ENCODE measurements around the gene MEG3. TPM values are rescaled to one million over a fixed set of nuclear protein-coding genes. Genes with fewer than 3 reads are reported as not detected.
A peak's percentile ranks its signal among the peaks of the same experiment; 100 is the strongest.

Gene MEG3
- total and polyA plus RNA-seq, 2 experiments from 2014 or later, result not detected

DNA sequence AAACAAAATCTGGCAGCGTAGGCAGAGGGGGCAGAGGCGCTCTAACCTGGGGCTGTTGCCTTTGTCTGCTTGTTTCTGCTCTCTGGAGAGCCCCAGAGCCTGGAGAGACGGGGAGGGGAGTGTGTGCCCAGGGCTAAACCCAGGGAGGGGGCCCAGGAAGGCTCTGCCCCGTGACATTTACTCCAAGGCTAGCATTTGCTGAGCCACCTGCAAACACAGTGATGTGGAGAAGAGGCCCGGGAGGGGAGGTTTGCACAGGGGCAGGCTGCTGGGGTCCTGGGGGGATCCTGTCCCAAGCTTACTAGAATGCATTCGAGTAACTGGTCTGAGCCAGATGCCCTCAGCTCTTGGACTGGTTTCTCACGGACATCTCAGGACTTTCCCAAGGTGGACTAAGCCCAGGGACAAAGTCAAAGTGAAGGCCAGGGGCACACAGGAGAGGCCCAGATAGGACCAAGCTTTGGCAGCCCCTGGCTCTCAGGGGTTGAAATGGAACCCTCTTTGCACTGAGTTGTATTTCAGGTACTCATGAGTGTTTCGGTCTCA, 12.0 kb downstream of the MEG3 start:
- H3K27ac Mint-ChIP-seq, result no peak overlapping the region
- no peak for ATAC-seq
- Histone ChIP-seq H3K79me2 (replicated peaks; ENCODE audit: insufficient read depth) (no peaks in the 10 kb centered on the region), H3K27ac (ENCODE audit: low read depth) (no peak overlapping the region), H4K20me1 (replicated peaks; ENCODE audit: insufficient read depth) (no peaks in the 10 kb centered on the region), H2AFZ (no peak overlapping the region), H3K27me3 (ENCODE audit: insufficient read depth) (no peaks in the 10 kb centered on the region), H3K4me3 (no peak overlapping the region), H3K9me2 (ENCODE audit: insufficient read depth) (no peaks in the 10 kb centered on the region; the same call in 1 of the 2 replicates), H3K4me2 (no peak overlapping the region), H3K36me3 (ENCODE audit: insufficient read depth) (no peaks in the 10 kb centered on the region), H3K4me1 (ENCODE audit: insufficient read depth) (peaks cover 21% of the 10 kb centered on the region), H3F3A (replicated peaks; ENCODE audit: low read depth) (no peaks in the 10 kb centered on the region)
- H3K4me3 Mint-ChIP-seq, result no peak overlapping the region
- TF ChIP-seq ZNF331 (CRISPR knock-in tag; IDR thresholded peaks at IDR 0.05; ENCODE audit: low read depth), result no peak
- TF ChIP-seq CTCF (conservative IDR thresholded peaks at IDR 0.05; ENCODE audit: low read depth in 2 of 2), result no peak
- no peak for TF ChIP-seq REST (IDR thresholded peaks at IDR 0.05; ENCODE audit: unreplicated experiment)
- no peak for TF ChIP-seq ZNF114 (CRISPR knock-in tag; IDR thresholded peaks at IDR 0.05)
- no peaks in the 10 kb centered on the region; the same call in 2 of the 3 replicates for H3K36me3 Mint-ChIP-seq (ENCODE audit: low read depth)
- peaks cover 24% of the 10 kb centered on the region for H3K27me3 Mint-ChIP-seq (ENCODE audit: insufficient read depth, low read depth, poor library complexity)
- no peak for DNase-seq (ENCODE audit: low spot score)
- no peaks in the 10 kb centered on the region for H3K9me3 Mint-ChIP-seq
- peaks cover 47% of the 10 kb centered on the region for H3K4me1 Mint-ChIP-seq

GRCh38 chr14:100838493-100839314, 12.8 kb downstream of the MEG3 start:
- Histone ChIP-seq H3K4me2 (no peak overlapping the region), H3K79me2 (replicated peaks; ENCODE audit: insufficient read depth) (no peaks in the 10 kb centered on the region), H3K4me1 (ENCODE audit: insufficient read depth) (peaks cover 19% of the 10 kb centered on the region), H2AFZ (peak overlapping the region; percentile 91), H3K27ac (ENCODE audit: low read depth) (no peak overlapping the region), H3K9me2 (ENCODE audit: insufficient read depth) (no peaks in the 10 kb centered on the region), H4K20me1 (replicated peaks; ENCODE audit: insufficient read depth) (no peaks in the 10 kb centered on the region), H3F3A (replicated peaks; ENCODE audit: low read depth) (no peaks in the 10 kb centered on the region), H3K4me3 (no peak overlapping the region), H3K36me3 (ENCODE audit: insufficient read depth) (no peaks in the 10 kb centered on the region), H3K27me3 (ENCODE audit: insufficient read depth) (no peaks in the 10 kb centered on the region)
- H3K27ac Mint-ChIP-seq, result peak overlapping the region; percentile 16
- H3K36me3 Mint-ChIP-seq (ENCODE audit: low read depth), result no peaks in the 10 kb centered on the region; the same call in 2 of the 3 replicates
- no peaks in the 10 kb centered on the region for H3K9me3 Mint-ChIP-seq
- peaks cover 46% of the 10 kb centered on the region for H3K4me1 Mint-ChIP-seq
- no peak for DNase-seq (ENCODE audit: low spot score)
- ATAC-seq, result peak; percentile 8; the same call in 2 of the 3 replicates
- no peak overlapping the region; the same call in 2 of the 3 replicates for H3K4me3 Mint-ChIP-seq
- peaks cover 23% of the 10 kb centered on the region for H3K27me3 Mint-ChIP-seq (ENCODE audit: insufficient read depth, low read depth, poor library complexity)
- no peak for TF ChIP-seq ZNF114 (CRISPR knock-in tag; IDR thresholded peaks at IDR 0.05)
- TF ChIP-seq POLR2AphosphoS5 (IDR thresholded peaks at IDR 0.05; ENCODE audit: low read depth), result no peak
- no peak for TF ChIP-seq CREB1 (CRISPR knock-in tag; IDR thresholded peaks at IDR 0.05; ENCODE audit: low read depth)
- no peak for TF ChIP-seq ZNF462 (CRISPR knock-in tag; IDR thresholded peaks at IDR 0.05)

Data from GM23338 (cell line).